Left hindlimb (tissue), 1 donor: ENCODE results near the gene MTMR6.

Experiments
- DNase-seq: peaks from one replicate; pipeline ENCODE4 v3.0.0-alpha.2; 2018

Gene MTMR6

DNA sequence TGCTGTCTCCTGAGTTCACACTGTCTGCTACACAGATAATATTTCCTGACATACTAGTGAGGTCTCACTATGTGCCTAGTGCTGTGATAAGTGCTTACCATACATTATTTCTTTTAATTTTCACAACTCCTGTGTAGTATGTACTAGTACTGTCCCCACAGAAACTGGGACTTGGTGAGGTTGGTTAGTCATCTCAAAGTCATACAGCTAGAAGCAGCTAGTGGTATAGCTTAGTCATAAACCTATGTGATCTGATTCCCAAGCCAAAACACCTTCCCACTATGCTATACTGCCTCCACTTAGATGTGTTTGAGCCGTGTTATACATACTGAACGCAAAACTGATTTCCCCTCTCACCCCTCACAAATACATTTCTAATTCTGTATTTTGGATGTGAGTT is 10.5 kb downstream of the MTMR6 start:
- no peak for DNase-seq

DNA sequence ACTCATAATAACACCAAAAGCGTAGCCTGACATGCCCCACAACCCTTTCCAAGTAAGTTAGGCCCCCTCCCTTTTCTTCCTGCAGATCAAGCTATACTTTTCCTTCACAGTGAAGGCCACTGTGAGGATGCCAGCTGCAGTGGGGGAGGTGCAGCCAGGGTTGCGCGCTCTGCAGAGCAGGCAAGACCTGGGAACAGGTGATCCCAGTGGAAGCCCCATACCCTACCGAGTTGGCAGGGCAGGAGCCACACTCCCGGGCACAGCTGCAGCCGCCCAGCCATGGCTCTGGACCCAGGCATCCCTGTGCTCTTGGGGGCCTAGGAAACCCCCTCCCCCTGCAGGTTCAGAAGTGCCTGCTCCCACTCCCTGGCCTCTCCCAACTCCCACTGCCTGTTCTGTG is 18.7 kb downstream of the MTMR6 start:
- DNase-seq = no peak

DNA sequence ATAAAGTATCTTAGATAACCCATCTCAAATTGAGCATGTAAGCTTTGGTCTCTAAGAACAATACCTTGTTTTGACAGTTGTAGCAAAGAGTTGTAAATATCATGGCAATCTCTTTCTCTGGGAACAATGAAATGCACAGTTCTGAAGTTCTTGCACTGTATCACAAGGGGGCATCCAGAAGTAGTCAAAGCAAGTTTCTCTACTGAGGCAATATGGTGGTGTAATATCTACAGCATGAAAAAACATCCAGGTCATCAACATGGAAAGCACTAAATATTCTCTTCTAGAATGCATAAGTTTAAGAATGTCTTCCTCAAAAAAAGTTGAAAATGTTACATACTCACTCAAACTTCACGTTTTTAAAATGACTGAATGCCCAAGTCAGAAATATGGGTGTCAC is 19.6 kb downstream of the MTMR6 start:
- no peak for DNase-seq

- no peak for DNase-seq
Observed at GRCh38 chr13:25266706-25267105, 20.6 kb downstream of the MTMR6 start.

GRCh38 chr13:25262261-25262660 is 25.0 kb downstream of the MTMR6 start:
- DNase-seq = no peak

GRCh38 chr13:25253702-25254101 is 33.6 kb downstream of the MTMR6 start:
- DNase-seq = no peak

- DNase-seq = no peak
Observed at GRCh38 chr13:25252752-25253151, 34.5 kb downstream of the MTMR6 start.

DNA sequence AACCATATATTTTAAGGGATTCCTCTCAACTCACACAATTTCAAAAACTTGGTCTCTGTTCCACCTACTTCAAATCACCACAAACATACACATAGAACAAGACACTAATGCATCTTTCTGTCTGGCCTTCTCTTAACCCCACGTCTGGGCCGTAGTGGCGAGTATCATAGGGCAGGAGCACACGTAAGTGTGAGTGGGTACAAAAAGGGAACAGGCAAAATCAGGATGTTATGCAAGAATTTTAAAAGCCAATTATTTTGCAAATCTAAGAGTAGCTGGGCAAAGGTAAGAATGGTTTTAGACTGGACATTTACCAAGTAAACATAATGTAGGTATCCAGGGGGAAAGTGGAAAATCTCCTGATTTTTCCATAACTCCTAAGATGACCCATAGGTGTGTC is 35.1 kb downstream of the MTMR6 start:
- no peak for DNase-seq

- DNase-seq = no peak
Observed at GRCh38 chr13:25249001-25249543, 38.2 kb downstream of the MTMR6 start.

GRCh38 chr13:25248071-25248470 is 39.2 kb downstream of the MTMR6 start:
- no peak for DNase-seq

GRCh38 chr13:25247360-25247759 is 39.9 kb downstream of the MTMR6 start:
- DNase-seq = no peak

- no peak for DNase-seq
Observed at GRCh38 chr13:25244123-25244522, 43.2 kb downstream of the MTMR6 start.

DNA sequence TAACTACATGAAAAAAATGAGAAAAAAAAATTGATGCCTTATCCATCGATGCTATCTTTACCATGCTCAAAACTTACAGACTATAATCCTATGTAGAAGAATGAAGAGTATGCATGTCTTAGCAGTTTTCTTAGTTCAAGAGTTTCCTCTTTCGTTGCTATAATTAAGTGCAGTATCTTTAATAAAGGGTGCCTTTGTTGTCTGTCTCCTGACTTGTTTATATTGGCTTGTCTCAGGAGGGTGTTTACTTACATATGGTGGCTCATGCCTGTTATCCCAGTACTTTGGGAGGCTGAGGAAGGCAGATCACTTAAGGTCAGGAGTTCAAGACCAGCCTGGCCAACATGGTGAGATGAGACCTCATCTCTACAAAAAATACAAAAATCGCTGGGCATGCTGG is 44.3 kb downstream of the MTMR6 start:
- DNase-seq = no peak

DNA sequence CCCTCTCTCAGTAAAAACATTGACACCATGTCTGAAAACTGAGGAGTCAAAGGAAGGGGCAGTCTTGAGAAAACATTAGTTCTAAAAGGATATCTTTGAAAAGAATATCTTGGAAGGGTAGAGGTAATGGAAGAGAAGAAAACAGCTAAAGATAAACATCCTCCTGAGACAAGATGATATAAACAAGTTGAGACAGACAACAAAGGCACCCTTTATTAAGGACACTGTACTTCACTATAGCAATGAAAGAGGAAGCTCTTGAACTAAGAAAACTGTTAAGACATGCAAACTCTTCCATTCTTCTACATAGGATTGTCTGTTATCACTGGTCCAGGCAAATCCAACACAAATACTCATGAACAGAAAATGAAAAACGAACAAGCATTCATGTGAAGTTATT is 46.3 kb downstream of the MTMR6 start:
- no peak for DNase-seq

- DNase-seq = no peak
Observed at GRCh38 chr13:25237083-25237482, 50.2 kb downstream of the MTMR6 start.

GRCh38 chr13:25233861-25234260 is 53.4 kb downstream of the MTMR6 start:
- DNase-seq = no peak

DNA sequence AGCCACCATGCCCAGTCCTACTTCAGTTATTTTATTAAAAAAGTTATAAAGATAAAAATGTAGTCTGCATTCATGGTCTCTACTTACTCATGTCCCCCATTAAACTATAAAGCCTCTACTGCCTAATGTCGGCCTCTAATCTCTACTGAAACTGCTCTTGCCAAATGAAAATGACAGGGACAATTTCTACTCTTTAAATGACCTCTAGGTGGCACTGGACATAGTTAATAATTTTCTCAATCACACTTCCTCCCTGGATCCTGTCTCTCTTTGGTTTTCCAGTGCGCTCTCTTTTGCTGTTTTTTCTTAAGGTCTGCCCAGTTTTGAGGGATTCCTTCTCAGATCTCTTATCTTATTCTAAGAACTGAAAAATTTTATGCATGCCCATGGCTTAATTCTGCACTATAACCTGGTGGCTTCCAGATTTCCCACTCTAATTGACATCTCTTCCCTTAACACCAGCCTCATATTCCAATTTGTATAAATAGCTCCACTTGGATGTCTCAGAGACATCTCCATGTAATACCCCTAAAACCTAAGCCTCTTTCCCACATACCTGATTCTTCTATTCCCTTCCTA is 54.3 kb downstream of the MTMR6 start:
- DNase-seq = no peak

DNA sequence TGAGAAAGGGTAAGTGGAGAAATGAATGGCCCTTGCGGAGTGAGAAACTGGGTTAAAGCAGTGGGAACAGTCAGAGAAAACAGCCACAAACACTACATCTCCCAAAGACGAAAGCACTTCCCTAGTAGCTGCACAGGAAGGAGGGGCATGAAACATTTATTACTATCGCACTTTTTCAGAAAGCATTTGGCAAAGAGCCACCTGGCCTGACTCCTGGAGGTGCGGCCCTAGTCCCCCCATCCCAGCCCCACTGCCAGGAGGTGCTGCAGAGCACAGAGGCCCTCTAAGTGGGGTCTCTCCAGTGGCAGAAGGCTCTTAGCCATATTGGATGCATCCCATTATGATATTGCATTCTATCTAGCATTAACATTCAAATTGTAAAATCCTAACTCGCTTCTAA is 55.8 kb downstream of the MTMR6 start:
- no peak for DNase-seq

DNA sequence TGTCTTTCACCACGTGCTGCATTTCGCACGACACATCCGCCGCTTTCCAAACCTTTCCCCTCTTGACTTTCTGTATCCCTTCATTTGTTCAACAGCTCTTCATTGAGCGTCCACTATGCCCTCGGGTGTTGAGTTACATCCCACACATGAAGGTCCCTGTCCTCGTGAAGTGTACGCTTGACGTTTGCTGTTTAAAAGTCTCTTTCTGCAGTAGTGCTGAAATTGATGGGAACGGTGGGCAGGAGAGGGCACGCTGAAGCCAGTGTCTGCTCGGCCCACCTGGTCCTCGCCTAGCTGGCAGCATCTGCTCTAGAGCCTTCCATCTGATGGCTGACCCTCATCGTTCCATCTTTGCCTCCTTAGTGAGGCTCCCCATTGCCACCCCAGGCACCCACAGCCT is 59.6 kb downstream of the MTMR6 start:
- DNase-seq = no peak

DNA sequence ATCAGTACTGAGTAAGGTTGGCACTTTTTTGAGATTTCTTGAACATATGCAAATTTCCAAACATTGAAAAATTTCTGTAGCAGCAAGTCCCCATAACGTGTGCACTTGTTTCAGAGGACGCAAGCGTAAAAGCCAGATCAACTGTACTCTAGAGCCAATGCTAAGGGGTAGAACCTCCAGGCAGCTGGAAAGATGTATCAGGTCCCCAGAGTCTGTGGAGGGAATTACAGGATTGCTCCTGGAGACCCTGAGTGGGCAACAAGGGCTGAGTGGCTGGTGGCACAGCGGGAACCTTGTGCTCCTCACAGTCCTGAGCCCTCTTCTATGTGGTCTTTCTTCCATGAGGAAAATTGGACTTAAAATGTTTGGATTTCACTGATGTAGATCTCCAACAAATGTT is 61.3 kb downstream of the MTMR6 start:
- DNase-seq = no peak

GRCh38 chr13:25224151-25224550 is 63.1 kb downstream of the MTMR6 start:
- DNase-seq = no peak

DNA sequence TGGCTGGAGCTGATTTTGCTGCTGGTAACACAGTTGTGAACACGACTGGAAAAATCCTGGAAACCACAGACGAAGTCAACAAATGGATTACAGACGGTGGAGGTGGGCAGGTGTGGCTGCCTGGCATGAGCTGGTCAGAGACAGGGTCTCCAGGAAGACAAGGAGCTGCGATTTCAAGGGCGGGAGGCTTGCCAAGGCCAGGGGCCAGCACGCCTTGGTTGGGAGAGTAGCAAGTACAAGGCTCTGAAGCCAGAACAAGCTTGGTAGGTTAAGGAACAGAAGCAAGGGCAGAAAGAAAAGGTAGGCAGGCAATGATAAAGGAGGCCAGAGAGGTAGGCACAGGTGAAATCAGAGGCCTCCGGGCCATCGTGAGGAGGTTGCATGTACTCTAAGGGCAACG is 64.5 kb downstream of the MTMR6 start:
- no peak for DNase-seq

DNA sequence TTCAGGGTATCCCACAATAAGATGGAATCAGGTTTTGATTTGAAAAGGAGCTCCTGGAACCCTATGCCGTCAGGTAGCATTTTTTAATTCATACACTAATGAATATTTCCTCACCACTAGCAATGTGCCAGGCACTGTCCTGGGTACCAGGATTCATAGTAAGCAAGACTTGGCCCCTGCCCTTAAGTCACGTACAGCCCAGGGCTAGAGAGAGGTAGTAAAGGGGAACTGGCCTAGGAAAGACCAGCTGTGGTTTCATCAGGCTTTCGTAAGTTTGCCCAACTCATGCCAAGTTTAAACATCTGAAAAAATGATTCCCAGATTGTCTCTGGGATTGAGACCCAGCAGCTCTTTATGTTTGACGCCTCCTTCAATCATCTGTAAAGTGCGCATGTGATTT is 69.3 kb downstream of the MTMR6 start:
- no peak for DNase-seq

DNA sequence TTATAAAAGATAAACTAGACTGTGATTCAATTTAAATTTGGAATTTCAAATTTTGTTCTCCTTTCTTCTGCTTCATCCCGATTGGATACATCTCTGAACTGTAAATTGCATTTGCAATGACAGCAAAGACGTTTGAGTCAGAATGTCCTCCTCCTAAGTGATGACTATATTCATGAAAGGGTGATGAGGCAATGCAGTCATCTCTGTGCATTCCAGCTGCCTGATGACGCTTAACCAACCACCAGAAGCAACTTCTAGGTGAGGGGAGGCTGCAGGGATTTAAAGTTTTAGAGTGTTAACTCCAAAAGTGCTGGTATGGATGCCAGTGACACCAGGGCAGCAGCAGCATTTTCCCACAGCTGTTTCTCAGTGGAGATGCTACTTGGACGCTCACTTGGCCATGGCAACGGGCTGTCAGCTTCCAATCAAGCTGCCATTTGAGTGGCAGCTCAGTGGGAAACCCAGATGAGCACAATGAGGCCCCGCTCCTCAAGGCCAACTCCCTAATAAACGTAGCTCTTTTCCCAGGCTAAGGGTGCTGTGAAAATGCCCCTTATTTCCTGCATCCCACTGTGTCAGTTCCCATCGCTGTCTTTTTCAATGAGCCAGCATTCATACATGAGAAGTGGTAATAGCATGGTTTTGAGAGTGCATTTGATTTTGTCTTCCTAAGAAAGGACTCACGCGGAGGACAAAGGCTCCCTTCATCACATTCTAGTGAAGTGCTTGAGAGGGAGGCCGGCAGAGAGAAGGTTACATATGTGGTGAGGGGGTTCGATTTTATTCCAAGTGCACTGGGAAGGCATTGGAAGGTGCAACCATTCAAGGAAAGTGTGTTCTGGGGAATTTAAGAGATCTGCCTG is 70.0 kb downstream of the MTMR6 start:
- DNase-seq = no peak

GRCh38 chr13:25215253-25215575 is 72.1 kb downstream of the MTMR6 start:
- no peak for DNase-seq
